ENCODE measurements around the gene HS6ST1.
"Not testable (repeated sequence)": the region's sequence is repeated elsewhere in the genome, so short reads cannot be mapped to it uniquely, and the experiment has no call there.

Gene HS6ST1

DNA sequence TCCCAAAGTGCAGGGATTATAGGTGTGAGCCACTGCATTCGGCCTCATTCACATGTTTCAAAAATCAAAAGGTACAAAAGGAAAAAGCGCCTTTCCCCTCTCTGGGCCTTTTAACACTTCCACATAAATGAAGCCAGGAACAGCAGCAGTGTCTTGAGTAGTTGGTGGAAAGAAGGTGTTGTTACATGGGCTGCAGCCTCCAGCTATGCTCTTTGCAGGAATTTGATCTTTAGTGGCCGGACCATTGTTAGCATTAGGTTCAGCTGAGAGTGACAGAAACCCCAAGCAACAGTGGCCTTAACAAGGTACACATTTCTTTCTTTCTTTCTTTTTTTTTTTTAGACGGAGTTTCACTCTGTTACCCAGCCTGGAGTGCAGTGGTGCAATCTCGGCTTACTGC is 59.1 kb downstream of the HS6ST1 start:
- no peak for TF ChIP-seq CTCF (IDR thresholded peaks at IDR 0.05; ENCODE audit: low read depth, low read length)
- DNase-seq (ENCODE audit: low read depth in 2 of 2), result no peak
- no peak overlapping the region for H3K4me3 ChIP-seq (replicated peaks in 1 of 2; ENCODE audit: low read depth in 2 of 2, low read length in 2 of 2)

- H3K4me3 ChIP-seq (replicated peaks in 1 of 2; ENCODE audit: low read depth in 2 of 2, low read length in 2 of 2), result no peak overlapping the region
- no peak for DNase-seq (ENCODE audit: low read depth in 2 of 2)
- no peak for TF ChIP-seq CTCF (IDR thresholded peaks at IDR 0.05; ENCODE audit: low read depth, low read length)
Measured at GRCh38 chr2:128258218-128258617, 60.5 kb downstream of the HS6ST1 start.

- TF ChIP-seq CTCF (IDR thresholded peaks at IDR 0.05; ENCODE audit: low read depth, low read length), result no peak
- no peak for DNase-seq (ENCODE audit: low read depth in 2 of 2)
- H3K4me3 ChIP-seq (replicated peaks in 1 of 2; ENCODE audit: low read depth in 2 of 2, low read length in 2 of 2), result no peak overlapping the region
Measured at GRCh38 chr2:128252501-128252900, 66.2 kb downstream of the HS6ST1 start.

DNA sequence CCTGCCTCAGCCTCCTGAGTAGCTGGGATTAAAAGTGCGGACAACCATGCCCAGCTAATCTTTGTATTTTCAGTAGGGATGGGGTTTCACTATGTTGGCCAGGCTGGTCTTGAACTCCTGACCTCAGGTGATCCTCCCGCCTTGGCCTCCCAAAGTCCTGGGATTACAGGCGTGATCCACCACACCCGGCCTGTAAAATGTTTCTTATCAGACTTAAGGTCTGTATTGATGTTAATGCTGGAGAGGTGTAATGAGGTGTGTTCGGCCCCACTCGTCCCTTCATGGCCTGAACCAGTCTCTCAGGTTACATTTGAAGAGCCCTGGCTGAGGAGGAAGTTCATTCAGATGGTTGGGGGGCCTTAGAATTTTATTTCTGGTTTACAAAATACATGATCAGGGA is 66.6 kb downstream of the HS6ST1 start:
- DNase-seq (ENCODE audit: low read depth in 2 of 2), result not testable (repeated sequence)

GRCh38 chr2:128250229-128251025 is 68.2 kb downstream of the HS6ST1 start:
- H3K4me3 ChIP-seq (replicated peaks in 1 of 2; ENCODE audit: low read depth in 2 of 2, low read length in 2 of 2), result no peak overlapping the region
- DNase-seq (ENCODE audit: low read depth in 2 of 2), result no peak
- TF ChIP-seq CTCF (IDR thresholded peaks at IDR 0.05; ENCODE audit: low read depth, low read length), result no peak

More for the DNA sequence above, 66.6 kb downstream of the HS6ST1 start:
- H3K4me3 ChIP-seq (replicated peaks in 1 of 2; ENCODE audit: low read depth in 2 of 2, low read length in 2 of 2), result not testable (repeated sequence)

GRCh38 chr2:128249555-128249954 is 69.1 kb downstream of the HS6ST1 start:
- DNase-seq (ENCODE audit: low read depth in 2 of 2), result no peak
- TF ChIP-seq CTCF (IDR thresholded peaks at IDR 0.05; ENCODE audit: low read depth, low read length), result no peak

GRCh38 chr2:128245813-128246212 is 72.9 kb downstream of the HS6ST1 start:
- H3K4me3 ChIP-seq (replicated peaks in 1 of 2; ENCODE audit: low read depth in 2 of 2, low read length in 2 of 2), result no peak overlapping the region
- no peak for TF ChIP-seq CTCF (IDR thresholded peaks at IDR 0.05; ENCODE audit: low read depth, low read length)
- no peak for DNase-seq (ENCODE audit: low read depth in 2 of 2)

More at GRCh38 chr2:128249555-128249954, 69.1 kb downstream of the HS6ST1 start:
- H3K4me3 ChIP-seq (replicated peaks in 1 of 2; ENCODE audit: low read depth in 2 of 2, low read length in 2 of 2), result no peak overlapping the region
